CD1c-positive myeloid dendritic cell (primary cell): ENCODE results near the gene KLF12.

Source experiments
- DNase-seq: peaks from one replicate; pipeline ENCODE4 v3.0.0-alpha.2; 2016; ENCODE audit errors: extremely low spot score

The KLF12 gene

GRCh38 chr13:74135326-74136083, 1.3 kb upstream of the KLF12 start:
- peak; percentile 85 for DNase-seq

GRCh38 chr13:74134777-74135325, 647 bp upstream of the KLF12 start:
- peak; percentile 32 for DNase-seq

DNA sequence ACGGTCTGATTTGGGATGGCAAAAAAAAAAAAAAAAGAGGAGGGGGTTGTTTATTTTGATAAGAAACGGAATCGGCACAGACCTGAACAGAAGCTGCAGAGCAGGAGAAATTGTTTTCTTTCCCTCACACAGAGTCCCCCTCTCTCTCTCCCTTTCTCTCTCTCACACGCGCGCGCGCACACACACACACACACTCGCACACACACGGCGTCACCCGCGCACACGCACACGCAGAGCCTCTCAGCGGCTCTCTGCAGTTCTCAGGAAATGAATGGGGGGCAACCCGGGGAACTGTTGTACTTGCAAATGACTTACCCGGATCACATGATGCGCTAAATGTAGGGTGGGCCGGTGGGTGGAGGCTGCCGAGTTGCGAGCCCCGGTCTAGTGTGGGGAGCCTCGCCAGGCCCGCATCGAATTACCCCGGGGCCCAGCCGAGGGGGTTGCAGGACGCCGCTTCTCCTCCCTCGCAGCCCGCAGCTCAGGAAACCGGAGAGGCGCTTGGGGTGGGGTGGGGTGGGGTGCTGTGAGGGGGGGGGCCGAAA, 475 bp downstream of the KLF12 start:
- DNase-seq: peak; percentile 83

GRCh38 chr13:74132776-74133656, 1.2 kb downstream of the KLF12 start:
- DNase-seq: peak; percentile 17

GRCh38 chr13:74132152-74132775, 1.9 kb downstream of the KLF12 start:
- DNase-seq: peak; percentile 23

DNA sequence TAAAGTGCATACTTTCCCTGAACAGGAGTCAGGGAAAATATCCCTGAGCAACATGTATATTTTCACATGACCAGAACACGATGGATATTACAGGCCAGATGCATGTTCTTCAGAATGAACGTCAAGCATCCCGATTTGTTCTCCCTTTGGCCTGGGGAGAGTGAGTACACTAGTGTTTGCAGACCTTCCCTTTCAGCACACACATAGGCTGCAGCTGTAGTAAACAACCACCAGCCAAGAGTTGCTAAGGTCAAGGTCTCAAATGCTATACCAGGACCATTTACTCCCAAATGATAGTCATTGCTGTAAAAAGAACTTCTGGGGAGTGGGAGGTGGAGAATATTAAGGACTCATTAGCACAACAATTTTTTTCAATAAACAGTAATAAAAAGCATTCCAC, 3.0 kb downstream of the KLF12 start:
- no peak for DNase-seq

DNA sequence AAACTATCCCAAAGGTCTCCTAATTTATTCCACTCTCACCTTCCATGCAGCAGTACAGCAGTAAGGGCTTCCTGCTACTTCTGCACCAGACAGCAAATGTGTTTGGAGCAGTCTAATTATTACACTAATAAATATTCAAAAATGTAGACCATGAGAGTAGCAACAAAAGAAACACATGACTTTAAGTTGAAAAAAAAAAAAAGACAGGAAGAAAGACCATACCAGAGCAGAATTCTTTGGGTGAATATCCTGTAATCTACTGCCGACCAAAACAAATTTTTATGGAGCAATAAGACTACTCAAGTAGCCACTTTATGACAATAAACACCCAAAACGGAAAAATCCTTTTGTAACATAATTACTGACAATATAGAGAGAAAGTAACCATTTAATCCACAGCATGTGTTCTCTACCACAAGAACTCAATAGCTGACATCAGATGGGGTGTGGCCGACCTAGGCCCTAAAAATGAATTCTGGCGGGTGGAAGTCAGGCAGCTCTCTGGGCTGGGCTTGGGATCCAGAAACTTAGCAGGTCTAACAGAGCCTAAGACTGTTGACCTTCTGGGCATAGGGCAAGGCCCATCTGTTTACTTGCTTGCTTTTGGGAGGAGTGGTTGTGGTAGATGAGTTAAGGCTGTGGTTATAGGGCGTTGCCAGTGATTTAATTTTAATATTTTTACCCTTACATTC, 4.6 kb downstream of the KLF12 start:
- no peak for DNase-seq

GRCh38 chr13:74128156-74128767, 5.9 kb downstream of the KLF12 start:
- no peak for DNase-seq

GRCh38 chr13:74118328-74118727, 15.9 kb downstream of the KLF12 start:
- DNase-seq: no peak

DNA sequence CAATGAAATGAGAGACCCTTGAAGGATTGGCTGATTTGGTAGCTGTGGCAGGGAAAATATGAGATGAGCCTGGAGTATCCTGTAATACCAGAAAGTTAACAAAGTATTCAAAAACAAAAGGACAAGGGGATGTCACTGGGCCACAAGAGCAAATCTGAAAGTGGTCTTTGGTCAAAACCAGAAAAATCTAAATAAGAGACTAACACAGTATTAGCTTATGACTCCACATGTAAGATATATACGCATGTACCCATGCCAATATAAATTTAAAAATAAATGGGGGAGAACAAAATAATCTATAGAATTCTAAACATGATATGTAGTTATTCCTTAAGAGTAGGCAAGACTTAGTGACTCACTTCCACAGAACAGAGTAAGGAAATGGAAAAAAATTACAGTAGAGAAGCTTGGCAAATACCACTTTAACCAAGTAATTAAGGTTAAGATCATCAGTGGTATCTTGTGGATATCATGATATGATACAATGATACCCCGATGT, 16.9 kb downstream of the KLF12 start:
- no peak for DNase-seq

DNA sequence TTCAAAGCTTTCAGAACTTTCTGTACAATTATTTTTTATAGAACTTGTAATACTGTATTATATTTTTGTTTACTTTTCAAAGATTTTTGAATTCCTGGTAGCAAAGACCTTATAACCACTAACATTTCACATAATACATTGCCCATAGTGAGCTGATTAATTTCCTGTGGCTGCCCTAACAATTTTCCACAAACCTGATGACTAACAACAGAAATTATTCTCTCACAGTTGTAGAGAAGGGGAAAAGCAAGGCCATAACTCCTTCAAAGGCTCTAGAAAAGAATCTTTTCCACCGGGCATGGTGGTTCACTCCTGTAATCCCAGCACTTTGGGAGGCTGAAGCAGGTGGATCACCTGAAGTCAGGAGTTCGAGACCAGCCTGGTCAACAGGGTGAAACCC, 19.1 kb downstream of the KLF12 start:
- DNase-seq: no peak

DNA sequence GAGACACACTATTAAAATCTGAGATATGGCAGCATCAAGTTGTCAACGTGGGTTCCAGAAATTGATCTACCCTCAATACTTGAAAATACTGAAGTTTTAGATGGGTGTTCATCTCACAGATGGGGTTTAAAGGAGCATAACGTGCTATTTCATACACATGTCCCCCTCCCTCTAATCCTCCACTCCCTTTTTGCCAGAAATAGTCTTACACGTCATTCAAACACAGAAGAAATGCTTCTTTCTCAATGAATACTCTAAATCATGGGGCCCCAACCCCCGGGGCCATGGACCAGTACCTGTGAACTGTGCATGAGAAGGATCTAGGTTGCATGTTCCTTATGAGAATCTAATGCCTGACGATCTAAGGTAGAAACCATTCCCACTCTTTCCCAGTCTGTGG, 19.6 kb downstream of the KLF12 start:
- no peak for DNase-seq

DNA sequence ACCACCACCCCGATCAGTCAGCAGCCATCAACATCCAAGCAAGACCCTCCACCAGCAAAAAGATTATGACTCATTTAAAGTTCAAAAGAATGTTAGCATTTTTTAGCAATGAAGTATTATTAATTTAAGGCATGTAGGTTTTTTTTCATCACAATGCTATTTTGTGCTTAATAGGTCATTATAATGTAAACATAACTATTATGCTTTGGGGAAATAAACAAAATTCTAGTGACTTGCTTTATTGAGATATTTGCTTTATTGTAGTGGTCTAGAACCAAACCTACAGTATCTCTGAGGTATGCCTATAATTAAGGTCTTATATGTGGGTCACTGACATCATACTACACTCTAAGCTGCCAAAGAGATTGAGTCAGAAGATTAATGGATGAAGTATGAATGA, 20.0 kb downstream of the KLF12 start:
- no peak for DNase-seq

DNA sequence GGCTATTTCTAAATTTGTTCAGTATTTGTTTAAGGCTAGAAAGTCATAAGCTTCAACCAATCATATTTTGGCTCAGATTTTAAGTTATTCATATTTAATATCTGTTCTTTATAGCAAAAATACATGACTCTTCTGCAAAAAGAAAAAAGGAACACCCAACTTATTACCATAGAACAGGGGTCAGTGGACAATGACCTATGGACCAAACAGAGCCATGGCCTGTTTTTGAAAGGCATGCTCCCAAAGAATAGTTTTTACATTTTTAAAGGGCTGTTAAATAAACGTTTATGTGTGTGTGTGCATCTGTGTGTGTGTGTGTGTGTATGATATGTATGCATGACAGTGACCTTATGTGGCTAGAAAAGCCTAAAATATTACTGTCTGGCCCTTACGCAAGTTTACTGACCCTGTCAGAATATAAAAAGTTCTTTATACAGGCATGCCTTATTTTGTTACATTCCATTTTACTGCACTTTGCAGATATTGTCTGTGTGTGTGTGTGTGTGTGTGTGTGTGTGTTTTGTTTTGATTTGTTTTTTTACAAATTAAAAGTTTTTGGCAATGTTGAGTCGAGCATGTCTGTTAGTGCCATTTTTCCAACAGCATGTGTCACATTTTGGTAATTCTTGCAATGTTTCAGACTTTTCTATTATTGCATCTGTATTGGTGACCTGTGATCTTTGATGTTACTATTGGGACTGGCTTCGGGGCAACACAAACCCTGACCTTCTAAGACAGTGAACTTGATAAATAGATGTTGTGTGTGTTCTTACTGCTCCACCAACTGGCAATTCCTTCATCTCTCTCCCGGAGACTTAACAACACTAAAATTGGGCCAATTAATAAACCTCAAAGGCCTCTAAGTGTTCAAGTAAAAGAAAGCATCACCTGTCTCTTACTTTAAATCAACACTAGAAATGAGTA, 22.0 kb downstream of the KLF12 start:
- no peak for DNase-seq

GRCh38 chr13:74111399-74111798, 22.8 kb downstream of the KLF12 start:
- DNase-seq: no peak

DNA sequence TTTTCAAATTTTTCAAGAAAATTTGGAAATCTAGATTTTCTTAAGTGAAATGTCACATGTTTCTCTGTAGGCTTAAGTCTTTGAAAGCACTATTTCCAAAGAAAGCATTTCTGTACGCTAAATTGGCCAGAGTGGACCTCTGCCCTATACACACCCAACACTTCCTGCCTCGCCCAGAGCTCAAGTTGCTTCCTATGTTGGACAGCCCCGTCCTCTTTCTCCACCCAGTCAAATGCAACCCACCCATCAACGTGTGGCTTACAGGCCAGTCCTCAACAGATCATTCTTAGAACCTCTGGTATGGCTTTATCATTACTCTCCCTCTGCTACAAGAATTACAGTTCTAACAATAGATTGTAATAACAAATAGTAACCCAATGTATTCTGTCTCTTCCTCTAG, 24.2 kb downstream of the KLF12 start:
- DNase-seq: no peak

DNA sequence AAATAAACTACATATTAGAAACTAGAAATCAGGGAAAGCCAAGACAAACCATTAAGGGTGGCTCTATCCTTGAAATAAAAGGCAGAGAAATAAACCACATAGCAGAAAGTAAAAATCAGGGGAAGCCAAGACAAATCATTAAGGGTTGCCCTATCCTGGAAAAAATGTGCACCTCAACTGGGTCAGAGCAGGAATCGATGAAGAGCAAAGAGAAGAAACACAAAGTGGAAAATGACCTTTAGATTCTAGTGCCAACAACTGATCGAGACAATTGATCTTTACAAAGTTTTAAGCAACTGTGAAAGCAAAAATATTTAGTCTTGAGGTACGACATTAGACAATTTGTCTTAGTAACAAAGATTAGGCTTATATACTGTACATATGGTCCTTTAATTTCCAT, 26.6 kb downstream of the KLF12 start:
- DNase-seq: no peak

DNA sequence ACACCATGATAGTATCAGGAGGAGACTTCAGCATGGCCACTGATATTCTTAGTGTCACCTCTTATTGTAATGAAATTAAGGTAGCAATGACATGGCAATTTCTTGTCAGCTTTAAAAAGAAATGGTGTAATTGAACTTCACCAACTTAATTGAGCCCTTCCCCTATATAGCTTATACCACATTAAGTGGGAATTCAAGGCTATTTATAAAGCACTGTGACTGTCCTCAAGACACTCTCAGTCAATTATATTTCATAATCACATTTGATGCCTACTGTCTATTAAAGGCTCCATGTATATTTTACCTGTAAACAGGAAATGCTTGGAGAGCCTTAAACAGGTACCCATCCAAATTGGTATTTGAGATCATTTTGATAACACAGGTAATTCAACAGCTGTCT, 28.3 kb downstream of the KLF12 start:
- no peak for DNase-seq

- no peak for DNase-seq
Observed at GRCh38 chr13:74104661-74105275, 29.4 kb downstream of the KLF12 start.
